SK-N-SH (cell line): ENCODE results near the gene RNF149.

Experiments
- CTCF ChIP-seq: fragments of 200-600 bp; sonication (generic); IDR thresholded peaks from 2 replicates; pipeline ENCODE4 v1.6.1; 2017; ENCODE audit warnings: antibody characterized with exemption, mild to moderate bottlenecking, moderate library complexity
- EZH2phosphoT487 ChIP-seq: fragments of 200-600 bp; sonication (generic); IDR thresholded peaks from 2 replicates; pipeline ENCODE4 v1.6.1; 2017; ENCODE audit warnings: low read depth, mixed run types, mild to moderate bottlenecking, antibody characterized with exemption, moderate library complexity, borderline replicate concordance
- JUND ChIP-seq: IDR thresholded peaks from 2 replicates; pipeline ENCODE4 v1.4.0; 2012
- MXI1 ChIP-seq: IDR thresholded peaks from 2 replicates; pipeline ENCODE4 v1.6.1; 2012; ENCODE audit warnings: mild to moderate bottlenecking, low read depth, low read length, improper control_type of control experiment
- NFIC ChIP-seq: IDR thresholded peaks from 2 replicates; pipeline ENCODE4 v1.4.0; 2012; ENCODE audit warnings: borderline replicate concordance
- PBX3 ChIP-seq: IDR thresholded peaks from 2 replicates; pipeline ENCODE4; 2012
- RAD21 ChIP-seq: IDR thresholded peaks from 2 replicates; pipeline ENCODE4 v1.6.1; 2012; ENCODE audit warnings: mild to moderate bottlenecking, low read length
- RCOR1 ChIP-seq: fragments of 150-350 bp; IDR thresholded peaks from 2 replicates; pipeline ENCODE4 v1.6.1; 2017; ENCODE audit warnings: antibody characterized with exemption, low read length
- RFX5 ChIP-seq: IDR thresholded peaks from 2 replicates; pipeline ENCODE4 v1.6.1; 2012; ENCODE audit warnings: mild to moderate bottlenecking, improper control_type of control experiment, low read length
- SMC3 ChIP-seq: IDR thresholded peaks from 2 replicates; pipeline ENCODE4 v1.6.1; 2012; ENCODE audit warnings: low read depth, low read length, improper control_type of control experiment
- TCF12 ChIP-seq: IDR thresholded peaks from 2 replicates; pipeline ENCODE4 v1.4.0; 2012

DNA sequence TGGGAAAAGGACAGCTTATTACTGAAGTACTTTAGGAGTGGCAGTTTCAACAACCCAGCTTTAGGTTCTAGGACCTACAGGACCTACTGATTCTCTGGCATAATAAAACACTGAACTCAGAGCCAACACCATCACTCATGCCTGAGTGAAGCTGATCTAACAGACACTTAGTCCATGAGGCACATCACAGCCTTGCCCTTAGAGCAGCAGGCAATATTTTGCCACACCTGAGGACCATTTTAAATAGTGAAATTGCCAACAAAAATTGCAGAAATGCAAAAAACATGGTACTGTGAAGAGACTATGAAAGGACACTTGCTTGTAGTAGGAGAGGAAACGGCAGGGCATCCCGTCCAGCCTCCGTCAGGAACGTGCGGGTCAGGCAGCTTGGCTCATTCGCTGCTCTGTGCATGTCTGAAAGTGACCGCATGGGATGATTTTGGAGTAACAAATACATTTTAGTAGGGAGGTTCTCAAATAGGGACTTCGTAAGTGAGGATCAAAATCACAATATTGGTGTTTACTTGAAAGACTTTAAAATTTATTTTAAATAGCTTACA, 37.7 kb downstream of the RNF149 start:
- TF ChIP-seq SMC3 = no peak
- TF ChIP-seq RFX5 = no peak
- no peak for TF ChIP-seq CTCF
- no peak for TF ChIP-seq NFIC
- no peak for TF ChIP-seq RAD21
- no peak for TF ChIP-seq MXI1
- no peak for TF ChIP-seq TCF12
- TF ChIP-seq JUND = no peak
- no peak for TF ChIP-seq EZH2phosphoT487
- TF ChIP-seq RCOR1 = no peak
- TF ChIP-seq PBX3 = no peak
